Measurements from ENCODE around the gene CCR2.

- TF ChIP-seq EZH2 (IDR thresholded peaks at IDR 0.05; ENCODE audit: borderline replicate concordance, low read length) (no peak), CTCF (conservative IDR thresholded peaks at IDR 0.05 in 1 of 2, IDR thresholded peaks at IDR 0.05 in 1 of 2; ENCODE audit: extremely low read depth in 1 of 2, insufficient read depth in 1 of 2, low read depth in 1 of 2, low read length in 2 of 2) (no peak)
Observed at GRCh38 chr3:46314517-46314916, 39.4 kb upstream of the CCR2 start.
